ENCODE measurements around the gene TRAF6.

- TF ChIP-seq ETS1 (IDR thresholded peaks at IDR 0.05), result no peak
- no peak for TF ChIP-seq CTCF (conservative IDR thresholded peaks at IDR 0.05; ENCODE audit: low read depth in 2 of 2)
- TF ChIP-seq NANOG (IDR thresholded peaks at IDR 0.05; ENCODE audit: borderline replicate concordance), result no peak
Measured at GRCh38 chr11:36462321-36462720, 47.8 kb downstream of the TRAF6 start.

All from GM23338 (cell line).